GM19023 (cell line): ENCODE data around the gene FHAD1.
"Not testable (repeated sequence)": the region's sequence is repeated elsewhere in the genome, so short reads cannot be mapped to it uniquely, and the experiment has no call there.

Experiments
- ATAC-seq: cut with Tn5 transposase; IDR thresholded peaks from one replicate; pipeline ENCODE4 v1.9.1; 2021; ENCODE audit warnings: mild to moderate bottlenecking, moderate library complexity; ENCODE audit not compliant: unreplicated experiment

The FHAD1 gene

GRCh38 chr1:15275921-15276683, 29.1 kb downstream of the FHAD1 start:
- no peak for ATAC-seq

- no peak for ATAC-seq
Observed at GRCh38 chr1:15276691-15277446, 29.8 kb downstream of the FHAD1 start.

- ATAC-seq, result no peak
Observed at GRCh38 chr1:15277447-15277838, 30.4 kb downstream of the FHAD1 start.

GRCh38 chr1:15277933-15278332, 30.9 kb downstream of the FHAD1 start:
- ATAC-seq, result no peak

- ATAC-seq, result no peak
Observed at GRCh38 chr1:15279576-15280230, 32.7 kb downstream of the FHAD1 start.

GRCh38 chr1:15280416-15280815, 33.4 kb downstream of the FHAD1 start:
- ATAC-seq, result no peak

GRCh38 chr1:15282038-15282437, 35.0 kb downstream of the FHAD1 start:
- no peak for ATAC-seq

GRCh38 chr1:15282810-15283474, 35.9 kb downstream of the FHAD1 start:
- no peak for ATAC-seq

GRCh38 chr1:15283526-15283925, 36.5 kb downstream of the FHAD1 start:
- no peak for ATAC-seq

GRCh38 chr1:15286452-15286851, 39.4 kb downstream of the FHAD1 start:
- ATAC-seq, result no peak

GRCh38 chr1:15287035-15287979, 40.3 kb downstream of the FHAD1 start:
- ATAC-seq, result no peak

GRCh38 chr1:15288173-15288926, 41.3 kb downstream of the FHAD1 start:
- ATAC-seq, result no peak

GRCh38 chr1:15289251-15289651, 42.2 kb downstream of the FHAD1 start:
- no peak for ATAC-seq

GRCh38 chr1:15290382-15290781, 43.4 kb downstream of the FHAD1 start:
- no peak for ATAC-seq

- ATAC-seq, result no peak
Observed at GRCh38 chr1:15295696-15296095, 48.7 kb downstream of the FHAD1 start.

- ATAC-seq, result no peak
Observed at GRCh38 chr1:15296585-15297321, 49.7 kb downstream of the FHAD1 start.

- not testable (repeated sequence) for ATAC-seq
Observed at GRCh38 chr1:15297975-15298374, 51.0 kb downstream of the FHAD1 start.

- no peak for ATAC-seq
Observed at GRCh38 chr1:15299179-15299578, 52.2 kb downstream of the FHAD1 start.

- ATAC-seq, result no peak
Observed at GRCh38 chr1:15299806-15300205, 52.8 kb downstream of the FHAD1 start.
